Right cardiac atrium (tissue), 5 donors: ENCODE measurements around the gene SPACA5. TPM values are rescaled to one million over a fixed set of nuclear protein-coding genes. Genes with fewer than 3 reads are reported as not detected.
"Not testable (repeated sequence)": the region's sequence is repeated elsewhere in the genome, so short reads cannot be mapped to it uniquely, and the experiment has no call there.

Source experiments
- ATAC-seq, 2 donors: fragments of 200-7000 bp; cut with Tn5 transposase; one replicate each; pipeline versions ENCODE4 v1.8.0 to v1.9.1; 2020; ENCODE audit warnings: moderate library complexity in 2 of 2, mild to moderate bottlenecking in 1 of 2
- DNase-seq, 3 donors: peaks; one replicate each; pipeline ENCODE4 v3.0.0-alpha.2; 2020
- H3K27ac ChIP-seq: one replicate; pipeline ENCODE4 v1.5.1; 2013; ENCODE audit warnings: mild to moderate bottlenecking, low read length, control low read depth, moderate library complexity
- H3K27me3 ChIP-seq: one replicate; pipeline ENCODE4 v1.6.1; 2013; ENCODE audit not compliant: control insufficient read depth, insufficient read depth
- H3K4me1 ChIP-seq: one replicate; pipeline ENCODE4 v1.6.1; 2013; ENCODE audit warnings: low read length; ENCODE audit not compliant: control insufficient read depth, insufficient read depth
- H3K4me3 ChIP-seq: one replicate; pipeline ENCODE4 v1.5.1; 2013; ENCODE audit warnings: low read length, control low read depth
- H3K9me3 ChIP-seq: one replicate; pipeline ENCODE4 v1.6.1; 2013; ENCODE audit warnings: low read length; ENCODE audit not compliant: control insufficient read depth
- WGBS: extraction: QIAGEN DNeasy Blood & Tissue Kit; methylation state at CpG from one replicate; pipeline ENCODE4 v1.1.7; 2013; 5-methylcytosine and 5-hydroxymethylcytosine counted together
- intact Hi-C, 4 donors: fragments of 100-400 bp; cut with DNase I; formaldehyde crosslinking; loops; one replicate each; pipeline versions ENCODE4 v1.11.0 to v1.14.0; 2022 to 2023
- polyA plus RNA-seq: library from polyadenylated mRNA; stranded (reverse); fragments of 200-250 nt; gene quantifications from one replicate; pipeline ENCODE4 v1.2.3, GENCODE V29; 2013
- total RNA-seq, 4 donors: library from RNA; stranded (reverse); fragmentation: NEBNext Ultra II Directional; extraction: Animal tissue kit (Norgen Biotek cat#: 25700); gene quantifications; one replicate each; pipeline ENCODE4 v1.2.1, GENCODE V29; 2021
- donor health status: healthy with polysubstance abuse.
- donor health status: DM: no; HTN: yes; CAD: no.
- donor health status: DM: no; HTN: no; CAD: no.
- donor health status: DM: no; HTN: yes; CAD: no; lungs with severe emphysema.
- donor health status: DM: yes; HTN: yes; CAD: no.

Gene SPACA5
- total and polyA plus RNA-seq, 5 donors: not detected

DNA sequence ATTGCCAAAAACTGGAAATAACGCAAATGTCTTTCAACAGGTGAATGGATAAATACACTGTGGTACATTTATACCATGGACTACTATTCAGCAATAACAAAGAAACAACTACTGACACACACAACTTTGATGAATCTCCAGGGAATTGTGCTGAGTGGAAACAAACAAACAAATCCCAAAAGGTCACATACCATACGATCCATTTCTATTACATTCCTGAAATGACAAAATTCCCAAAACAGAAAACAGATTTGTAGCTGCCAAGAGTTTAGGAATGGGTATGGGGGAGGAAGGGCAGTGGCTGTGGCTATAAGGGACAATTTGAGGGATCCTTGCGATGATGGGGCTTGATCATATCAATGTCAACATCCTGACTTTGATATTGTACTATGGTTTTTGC is 5.5 kb upstream of the SPACA5 start:
- ATAC-seq (no peak), DNase-seq (no peak)
- Histone ChIP-seq H3K4me1 (no peaks in the 10 kb centered on the region), H3K4me3 (no peak overlapping the region), H3K27ac (no peak overlapping the region), H3K9me3 (no peaks in the 10 kb centered on the region), H3K27me3 (no peaks in the 10 kb centered on the region)
- WGBS: 71% methylated on average over 3 of the region's 3 CpGs
- intact Hi-C loops: no loop called here

DNA sequence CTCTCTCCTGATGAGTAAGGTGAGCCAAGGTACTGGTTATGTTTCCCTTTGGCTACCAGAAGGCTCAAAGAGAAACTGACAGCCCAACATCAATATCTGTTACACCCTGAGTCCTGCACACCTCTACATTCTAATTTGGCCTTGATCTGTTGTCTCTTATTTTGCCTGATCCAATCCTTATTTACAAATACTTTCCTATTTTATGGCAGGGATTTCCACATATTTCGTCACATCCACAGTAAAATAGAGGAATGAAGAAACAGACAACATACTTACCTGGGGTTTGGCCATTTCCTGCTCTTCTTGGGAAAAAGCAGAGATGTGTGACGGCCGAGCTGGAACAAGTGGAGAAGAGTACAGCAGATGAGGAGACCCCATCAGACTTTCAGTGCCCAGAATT is 4.5 kb upstream of the SPACA5 start:
- DNase-seq (no peak), ATAC-seq (no peak)
- no peak overlapping the region for H3K4me3 ChIP-seq
- no peaks in the 10 kb centered on the region for H3K27me3 ChIP-seq
- 81% methylated on average over 3 of the region's 3 CpGs for WGBS
- no peaks in the 10 kb centered on the region for H3K4me1 ChIP-seq
- no peaks in the 10 kb centered on the region for H3K9me3 ChIP-seq
- intact Hi-C loops: no loop called here
- peak overlapping the region; percentile 37 for H3K27ac ChIP-seq

- Histone ChIP-seq H3K27me3 (no peaks in the 10 kb centered on the region), H3K9me3 (no peaks in the 10 kb centered on the region), H3K4me1 (no peaks in the 10 kb centered on the region), H3K27ac (no peak overlapping the region), H3K4me3 (peak overlapping the region; percentile 64)
- DNase-seq (no peak), ATAC-seq (no peak)
- 56% methylated on average over 7 of the region's 7 CpGs for WGBS
- intact Hi-C loops: no loop called here
These were observed 3.9 kb upstream of the SPACA5 start for GRCh38 chrX:48002929-48003328.

GRCh38 chrX:48003367-48003757 is 3.4 kb upstream of the SPACA5 start:
- ATAC-seq: peak; percentile 8 to 14
- Histone ChIP-seq H3K4me1 (no peaks in the 10 kb centered on the region), H3K27ac (peak overlapping the region; percentile 76), H3K9me3 (no peaks in the 10 kb centered on the region), H3K27me3 (no peaks in the 10 kb centered on the region), H3K4me3 (peak overlapping the region; percentile 64)
- WGBS: 2% methylated on average over 18 of the region's 18 CpGs
- DNase-seq: peak in 1 of 3 donors; percentile 54
- intact Hi-C loops: no loop called here

GRCh38 chrX:48003758-48004457 is 2.9 kb upstream of the SPACA5 start, which contains the start of gene ZNF182:
TSS of gene ZNF182 (minus strand) at chrX:48003989. CDS start at chrX:48002609, 1,380 bp downstream.
- Histone ChIP-seq H3K27me3 (no peaks in the 10 kb centered on the region), H3K27ac (peak within 1 kb of the TSS; percentile 91), H3K9me3 (no peaks in the 10 kb centered on the region), H3K4me3 (peak within 1 kb of the TSS; percentile 64), H3K4me1 (no peaks in the 10 kb centered on the region)
- DNase-seq: peak; percentile 94 to 97 (median 97)
- intact Hi-C loops: no loop called here
- ATAC-seq: peak; percentile 98 to 99
- under 1% methylated on average over 33 of the region's 34 CpGs for WGBS

GRCh38 chrX:48009445-48009960 is 2.7 kb downstream of the SPACA5 start:
- DNase-seq, H3K4me3 ChIP-seq, H3K9me3 ChIP-seq, H3K4me1 ChIP-seq, H3K27ac ChIP-seq, ATAC-seq, H3K27me3 ChIP-seq, intact Hi-C loops: not testable (repeated sequence)
- no CpG with 5 or more reads among the region's 2 CpGs for WGBS

DNA sequence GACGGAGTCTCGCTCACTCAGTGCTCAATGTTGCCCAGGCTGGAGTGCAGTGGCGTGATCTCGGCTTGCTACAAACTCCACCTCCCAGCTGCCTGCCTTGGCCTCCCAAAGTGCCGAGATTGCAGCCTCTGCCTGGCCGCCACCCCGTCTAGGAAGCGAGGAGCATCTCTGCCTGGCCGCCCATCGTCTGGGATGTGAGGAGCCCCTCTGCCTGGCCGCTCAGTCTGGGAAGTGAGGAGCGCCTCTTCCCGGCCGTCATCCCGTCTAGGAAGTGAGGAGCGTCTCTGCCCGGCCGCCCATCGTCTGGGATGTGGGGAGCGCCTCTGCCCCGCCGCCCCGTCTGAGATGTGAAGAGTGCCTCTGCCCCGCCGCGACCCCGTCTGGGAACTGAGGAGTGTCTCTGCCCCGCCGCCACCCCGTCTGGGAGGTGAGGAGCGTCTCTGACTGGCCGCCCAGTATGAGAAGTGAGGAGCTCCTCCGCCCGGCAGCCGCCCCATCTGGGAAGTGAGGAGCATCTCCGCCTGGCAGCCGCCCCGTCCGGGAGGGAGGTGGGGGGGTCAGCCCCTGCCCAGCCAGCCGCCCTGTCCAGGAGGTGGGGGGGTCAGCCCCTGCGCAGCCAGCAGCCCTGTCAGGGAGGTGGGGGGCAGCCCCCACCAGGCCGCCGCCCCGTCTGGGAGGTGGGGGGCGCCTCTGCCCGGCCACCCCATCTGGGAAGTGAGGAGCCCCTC is 10.0 kb downstream of the SPACA5 start:
- H3K9me3 ChIP-seq, H3K4me3 ChIP-seq, intact Hi-C loops, H3K27me3 ChIP-seq, H3K4me1 ChIP-seq, ATAC-seq, H3K27ac ChIP-seq: not testable (repeated sequence)
- WGBS: 98% methylated on average over 30 of the region's 46 CpGs
- DNase-seq: peak in 1 of 3 donors; percentile 10

DNA sequence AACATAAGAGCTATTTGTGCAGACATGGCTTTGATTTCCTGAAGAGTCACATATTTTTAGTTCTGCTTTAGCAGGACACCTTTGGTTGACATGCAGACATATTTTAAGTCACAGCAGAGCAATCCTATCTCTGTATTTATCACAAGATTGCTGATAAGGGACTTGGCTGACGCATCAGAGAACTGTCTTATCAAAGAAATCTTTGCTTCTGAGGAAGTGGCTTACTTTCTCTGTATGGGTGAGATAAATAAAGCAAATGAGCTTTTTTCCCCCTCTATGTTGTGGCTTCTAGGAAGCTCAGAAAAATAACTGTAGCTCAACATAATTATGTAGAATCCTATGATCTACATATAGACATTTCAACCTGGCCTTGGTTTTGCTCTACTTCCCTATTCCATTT is 13.1 kb downstream of the SPACA5 start:
- WGBS: no CpG with 5 or more reads among the region's 1 CpG
- H3K4me3 ChIP-seq, ATAC-seq, H3K27ac ChIP-seq, H3K9me3 ChIP-seq, H3K27me3 ChIP-seq, H3K4me1 ChIP-seq, DNase-seq: not testable (repeated sequence)
- intact Hi-C loops: loop anchor here in 2 of 4 donors (10.0 kb wide), 2 partner anchors 185 to 365 kb away; partner anchors contain the start of genes ELK1 (in 1 of the 2), UXT (in 1 of the 2) and ZNF81 (in 1 of the 2)

- not testable (repeated sequence) for H3K4me1 ChIP-seq
These were observed 13.7 kb downstream of the SPACA5 start for GRCh38 chrX:48020472-48020871.

DNA sequence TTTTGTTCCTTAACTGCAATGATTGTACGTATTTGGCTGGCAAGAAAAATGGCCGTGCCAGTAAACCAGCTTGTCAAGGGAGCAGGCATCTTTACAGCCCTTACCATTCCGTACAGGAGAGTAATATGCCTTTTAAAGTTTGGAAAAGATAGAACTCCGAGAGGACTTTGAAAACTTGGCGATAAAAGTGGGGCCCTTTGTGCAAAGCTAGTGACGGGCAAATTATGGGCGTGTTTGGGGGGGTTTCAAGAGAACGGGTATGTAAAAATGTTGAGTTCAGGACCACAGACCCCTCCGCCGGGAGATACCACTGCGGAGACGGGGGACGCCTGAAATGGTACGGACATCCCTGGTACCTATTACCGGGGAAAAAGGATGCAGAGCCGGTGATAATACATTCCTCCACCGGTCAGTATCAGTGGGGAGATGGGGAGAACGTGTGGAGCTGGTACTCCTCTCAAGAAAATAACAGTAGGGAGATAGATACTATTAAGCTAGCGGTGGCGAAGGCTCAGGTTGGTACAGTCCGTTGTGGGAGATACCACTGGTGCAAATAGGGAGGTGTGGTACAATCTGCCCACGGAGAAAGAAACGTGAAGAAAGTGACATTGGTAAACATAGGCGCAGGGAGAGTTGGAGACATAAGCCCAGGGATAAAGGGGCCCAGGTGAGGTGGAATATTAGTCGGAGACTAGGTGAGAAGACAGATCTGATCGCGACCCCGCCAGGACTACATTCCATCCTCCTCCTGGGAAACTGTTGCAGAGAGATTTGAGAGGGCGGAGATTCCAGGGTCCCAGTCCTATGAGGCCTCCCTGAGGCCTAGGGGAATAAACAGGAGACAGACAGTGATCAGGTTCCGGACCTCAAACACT is 14.5 kb downstream of the SPACA5 start:
- intact Hi-C loops: loop anchor here in 2 of 4 donors (10.0 kb wide), 2 partner anchors 186 to 366 kb away; partner anchors contain the start of genes ELK1 (in 1 of the 2), UXT (in 1 of the 2) and ZNF81 (in 1 of the 2)
- under 1% methylated on average over 30 of the region's 30 CpGs for WGBS

More at GRCh38 chrX:48020472-48020871, 13.7 kb downstream of the SPACA5 start:
- peak overlapping the region; percentile 93 for H3K4me3 ChIP-seq
- not testable (repeated sequence) for H3K27ac ChIP-seq, H3K27me3 ChIP-seq, H3K9me3 ChIP-seq
- ATAC-seq: peak in 1 of 2 donors; percentile 63
- intact Hi-C loops: loop anchor here in 2 of 4 donors (10.0 kb wide), 2 partner anchors 186 to 366 kb away; partner anchors contain the start of genes ELK1 (in 1 of the 2), UXT (in 1 of the 2) and ZNF81 (in 1 of the 2)
- WGBS: 51% methylated on average over 11 of the region's 11 CpGs
- DNase-seq: peak in 1 of 3 donors; percentile 24

More for the DNA sequence above, 14.5 kb downstream of the SPACA5 start:
- Histone ChIP-seq H3K27ac (peak overlapping the region; percentile 100), H3K4me3 (peak overlapping the region; percentile 93), H3K9me3 (no peaks in the 10 kb centered on the region), H3K4me1 (no peaks in the 10 kb centered on the region), H3K27me3 (no peaks in the 10 kb centered on the region)
- ATAC-seq: peak; percentile 90 to 93
- DNase-seq: peak; percentile 80 to 93 (median 91)
